K562 (cell line): Measurements from ENCODE around the gene GRB10. TPM values are rescaled to one million over a fixed set of nuclear protein-coding genes. Genes with fewer than 3 reads are reported as not detected.

ENCODE experiments used
- ATAC-seq: fragments of 200-7000 bp; cut with Tn5 transposase; 3 replicates; pipeline ENCODE4 v1.9.1; 2020; ENCODE audit warnings: moderate library complexity
- BruUV-seq: library from RNA; stranded (reverse); fragments of 400-500 nt; replicated peaks from 2 replicates; lab custom pipeline; 2021; lab: Mats Ljungman, UMichigan
- CTCF ChIA-PET: fragments of 300-600 bp; formaldehyde crosslinking; extraction: SDS; loops from one replicate; lab custom pipeline; 2021; ENCODE audit warnings: low intra/inter-chr PET ratio; lab: Yijun Ruan, JAX
- POLR2A ChIA-PET: fragments of 300-600, 350-650 bp; sonication (Branson Sonifier 250); formaldehyde crosslinking; extraction: SDS; loops from one replicate; lab custom pipeline; 2021; ENCODE audit warnings: antibody characterized with exemption, inconsistent platforms; lab: Yijun Ruan, JAX
- DNase-seq, 4 experiments: peaks; one replicate each; pipeline versions ENCODE4 v3.0.0 to v3.0.0-alpha.2; 2011 to 2018; ENCODE audit warnings: low spot score in 3 of 4, mixed read lengths in 3 of 4; ENCODE audit errors: extremely low read depth in 1 of 4
- FAIRE-seq: peaks from 2 replicates; lab custom pipeline; 2011; peaks lifted over from hg19 to GRCh38; lab: Jason Lieb, UNC
- H2AFZ ChIP-seq: 2 replicates; pipeline ENCODE4 v1.6.0; 2011; ENCODE audit warnings: low read depth, low read length, control low read depth, inconsistent platforms
- H3K27ac ChIP-seq: fragments of 200-600 bp; 3 replicates; pipeline ENCODE4 v1.8.0; 2011; ENCODE audit warnings: low read depth, mild to moderate bottlenecking, control low read depth, inconsistent platforms, low read length, moderate library complexity, mixed read lengths; ENCODE audit errors: extremely low read depth
- H3K27me3 ChIP-seq, 2 experiments: fragments of 300-600 bp in 1 of 2; 2 replicates in 1 of 2; 3 replicates in 1 of 2; pipeline versions ENCODE4 v1.6.0 to v1.8.0; 2011; ENCODE audit warnings: inconsistent platforms in 2 of 2, low read length in 2 of 2, mild to moderate bottlenecking in 1 of 2, mixed read lengths in 1 of 2, moderate library complexity in 1 of 2; ENCODE audit not compliant: control insufficient read depth in 2 of 2, insufficient read depth in 2 of 2
- H3K36me3 ChIP-seq: fragments of 300-600 bp; 3 replicates; pipeline ENCODE4 v1.8.0; 2011; ENCODE audit warnings: mild to moderate bottlenecking, low read length, inconsistent platforms; ENCODE audit not compliant: control insufficient read depth, insufficient read depth
- H3K4me1 ChIP-seq, 2 experiments: fragments of 200-600 bp in 1 of 2; replicated peaks in 1 of 2; 2 replicates in 1 of 2; 3 replicates in 1 of 2; pipeline versions ENCODE4 v1.5.1 to v1.8.0; 2011; ENCODE audit warnings: inconsistent platforms in 2 of 2, low read length in 2 of 2, mild to moderate bottlenecking in 1 of 2, mixed read lengths in 1 of 2, moderate library complexity in 1 of 2; ENCODE audit not compliant: control insufficient read depth in 2 of 2, insufficient read depth in 2 of 2
- H3K4me2 ChIP-seq: 2 replicates; pipeline ENCODE4 v1.6.1; 2011; ENCODE audit warnings: low read length, control low read depth, inconsistent platforms, mixed read lengths; ENCODE audit not compliant: insufficient read depth
- H3K4me3 ChIP-seq: fragments of 200-600 bp; sonication (generic), shearing (Covaris generic); 2 replicates; pipeline ENCODE4 v1.5.1; 2016; ENCODE audit warnings: control low read depth, inconsistent platforms
- H3K79me2 ChIP-seq: fragments of 200-600 bp; 3 replicates; pipeline ENCODE4 v1.8.0; 2011; ENCODE audit warnings: low read length, inconsistent platforms; ENCODE audit not compliant: control insufficient read depth, insufficient read depth
- H3K9ac ChIP-seq, 2 experiments: 2 replicates each; pipeline versions ENCODE4 v1.6.0 to v1.6.1; 2011; ENCODE audit warnings: low read depth in 2 of 2, low read length in 2 of 2, control low read depth in 1 of 2, inconsistent platforms in 1 of 2, mild to moderate bottlenecking in 1 of 2, mixed read lengths in 1 of 2; ENCODE audit not compliant: insufficient read depth in 1 of 2
- H3K9me1 ChIP-seq: one replicate; pipeline ENCODE4 v1.6.0; 2011; ENCODE audit warnings: inconsistent platforms, mild to moderate bottlenecking, low read length, moderate library complexity; ENCODE audit not compliant: control insufficient read depth, insufficient read depth
- H3K9me3 ChIP-seq: replicated peaks from 2 replicates; pipeline ENCODE4 v1.5.1; 2011; ENCODE audit warnings: low read depth, low read length, inconsistent platforms; ENCODE audit not compliant: control insufficient read depth, insufficient read depth
- H4K20me1 ChIP-seq: replicated peaks from 2 replicates; pipeline ENCODE4 v1.6.1; 2011; ENCODE audit warnings: low read length, inconsistent platforms, mixed read lengths; ENCODE audit not compliant: control insufficient read depth, insufficient read depth
- ETS2 ChIP-seq: IDR thresholded peaks from 2 replicates; pipeline ENCODE4 v1.6.1; 2016; ENCODE audit warnings: borderline replicate concordance, missing genetic modification characterization, mild to moderate bottlenecking, moderate library complexity, missing compliant biosample characterization; ENCODE audit not compliant: poor library complexity, severe bottlenecking
- GABPB2 ChIP-seq: fragments of 250-450 bp; sonication (Bioruptor Pico); conservative IDR thresholded peaks from 2 replicates; pipeline ENCODE4 v1.5.1; 2021; ENCODE audit warnings: mild to moderate bottlenecking
- POLR2H ChIP-seq: IDR thresholded peaks from 2 replicates; pipeline ENCODE4 v1.6.1; 2016; ENCODE audit warnings: missing genetic modification characterization, low read depth, mild to moderate bottlenecking, control low read depth, missing compliant biosample characterization, moderate library complexity
- PTBP1 ChIP-seq: fragments of 200-400 bp; formaldehyde crosslinking; IDR thresholded peaks from 2 replicates; pipeline ENCODE4 v1.6.1; 2017; ENCODE audit warnings: low read depth, low read length
- PURB ChIP-seq: sonication (generic); formaldehyde crosslinking; IDR thresholded peaks from 2 replicates; pipeline ENCODE4 v1.9.0; 2021; ENCODE audit warnings: low read depth, mild to moderate bottlenecking, missing genetic modification reagents
- RAD21 ChIP-seq, 2 experiments: fragments of 250-450 bp in 1 of 2; fragments of 450-650 bp in 1 of 2; sonication (Bioruptor Pico) in 1 of 2; formaldehyde crosslinking in 1 of 2; IDR thresholded peaks in 1 of 2; conservative IDR thresholded peaks in 1 of 2; 2 replicates each; pipeline versions ENCODE4 v1.4.0 to v1.8.0; 2020 to 2022; ENCODE audit warnings: mild to moderate bottlenecking in 2 of 2, moderate library complexity in 1 of 2
- RB1 ChIP-seq: fragments of 450-650 bp; IDR thresholded peaks from 2 replicates; pipeline ENCODE4 v1.6.1; 2017; ENCODE audit warnings: low read depth, mild to moderate bottlenecking
- RCOR1 ChIP-seq, 2 experiments: IDR thresholded peaks; 2 replicates each; pipeline ENCODE4 v1.6.1; 2012; ENCODE audit warnings: low read depth in 2 of 2, low read length in 2 of 2, borderline replicate concordance in 1 of 2, improper control_type of control experiment in 1 of 2
- SOX6 ChIP-seq: fragments of 450-650 bp; IDR thresholded peaks from 2 replicates; pipeline ENCODE4 v1.6.1; 2014; ENCODE audit warnings: mild to moderate bottlenecking
- SP1 ChIP-seq: sonication (generic); formaldehyde crosslinking; IDR thresholded peaks from 2 replicates; pipeline ENCODE4 v1.8.1; 2022; ENCODE audit warnings: mild to moderate bottlenecking, missing genetic modification reagents
- XRCC5 ChIP-seq: fragments of 200-400 bp; formaldehyde crosslinking; IDR thresholded peaks from 2 replicates; pipeline ENCODE4 v1.6.1; 2017; ENCODE audit warnings: low read depth, mild to moderate bottlenecking, low read length
- ZNF780A ChIP-seq: fragments of 250-450 bp; sonication (Bioruptor Pico); IDR thresholded peaks from 2 replicates; pipeline ENCODE4 v1.5.0; 2021; ENCODE audit warnings: mild to moderate bottlenecking
- WGBS: fragments of 100-300 bp; shearing (Covaris generic); methylation state at CpG from one replicate; pipeline ENCODE4 v1.1.6; 2016; ENCODE audit warnings: low coverage, mixed read lengths; ENCODE audit not compliant: insufficient coverage; ENCODE audit errors: missing lambda C conversion rate; 5-methylcytosine and 5-hydroxymethylcytosine counted together
- in situ Hi-C: fragments of 300-500 bp; cut with MboI; formaldehyde crosslinking; loops from 4 replicates; pipeline ENCODE4 v1.15.0; 2018; ENCODE audit warnings: inconsistent platforms, mixed read lengths
- intact Hi-C: fragments of 100-400 bp; cut with micrococcal nuclease; formaldehyde crosslinking; loops from 2 replicates; pipeline ENCODE4 v1.14.2; 2022
- polyA plus RNA-seq, 8 experiments: library from polyadenylated mRNA; depleted of rRNA in 4 of 8; stranded (reverse) in 5 of 8; unstranded in 3 of 8; fragments of >200 nt; fragmentation: Nextera tagmentation in 2 of 8; fragmentation: Illumina TruSeq in 1 of 8; extraction: Ambion mirVana in 2 of 8; extraction: Trizol in 1 of 8; gene quantifications; 2 replicates each; pipeline versions ENCODE4 v1.2.1 to v1.2.3, GENCODE V29; 2011 to 2014; ENCODE audit warnings: inconsistent platforms in 1 of 8, missing spikeins in 1 of 8
- total RNA-seq, 7 experiments: library from RNA; depleted of rRNA in 6 of 7; stranded (reverse); fragments of >200 nt in 6 of 7; fragmentation: Illumina TruSeq in 2 of 7; extraction: Trizol in 2 of 7; gene quantifications; 2 replicates each; pipeline versions ENCODE4 v1.2.1 to v1.2.3, GENCODE V29; 2011 to 2021; ENCODE audit warnings: low replicate concordance in 1 of 7

GRB10 gene
- total and polyA plus RNA-seq, 9 of the 15 experiments (the other 6 are each of a cell fraction or from before 2014, with no cell fraction given): 8.9 to 88.5 (median 40.7) TPM

- Histone ChIP-seq H3K27me3 (no peaks in the 10 kb centered on the region), H4K20me1 (peaks cover 83% of the 10 kb centered on the region), H3K36me3 (peaks cover 22% of the 10 kb centered on the region; the same call in 2 of the 3 replicates), H3K9me1 (peaks cover 18% of the 10 kb centered on the region), H3K4me3 (no peak overlapping the region), H3K9ac (no peak overlapping the region), H3K79me2 (peaks cover 100% of the 10 kb centered on the region), H3K4me1 (no peaks in the 10 kb centered on the region), H2AFZ (no peak overlapping the region), H3K27ac (no peak overlapping the region), H3K9me3 (no peaks in the 10 kb centered on the region), H3K4me2 (no peak overlapping the region)
- no peak for ATAC-seq
- no TSS peak for BruUV-seq
- TF ChIP-seq SOX6: no peak
- no peak for TF ChIP-seq RAD21 (CRISPR knock-in tag; conservative IDR thresholded peaks at IDR 0.05 in 1 of 2, IDR thresholded peaks at IDR 0.05 in 1 of 2)
- TF ChIP-seq ETS2 (tag): no peak
- no peak for TF ChIP-seq RB1
- no peak for TF ChIP-seq SP1
- TF ChIP-seq RCOR1 (IDR thresholded peaks at IDR 0.05; ENCODE audit: borderline replicate concordance in 1 of 2, low read depth in 2 of 2, low read length in 2 of 2): no peak
- no peak for TF ChIP-seq PTBP1
- TF ChIP-seq PURB: no peak
- no peak for TF ChIP-seq ZNF780A (CRISPR knock-in tag)
- TF ChIP-seq POLR2H: no peak
- no peak for TF ChIP-seq GABPB2 (CRISPR knock-in tag)
- TF ChIP-seq XRCC5: no peak
- no peak for DNase-seq
- WGBS: 83% methylated on average over 6 of the region's 6 CpGs
- intact Hi-C loops: no loop called here
- in situ Hi-C loops: no loop called here
- FAIRE-seq: no peak
- ChIA-PET CTCF (no interaction called here), POLR2A (interaction anchor here (0.6 to 1.3 kb wide), 4 partner anchors 10 to 386 kb away, joined by 3 to 4 read pairs (median 4); no protein-coding TSS in a partner anchor)
These were observed 28.0 kb downstream of the GRB10 start for GRCh38 chr7:50754684-50755083.
